Smooth muscle cell (in vitro differentiated cells): Measurements from ENCODE around the gene AKR1C1. TPM values are rescaled to one million over a fixed set of nuclear protein-coding genes. Genes with fewer than 3 reads are reported as not detected.
"Not testable (repeated sequence)": the region's sequence is repeated elsewhere in the genome, so short reads cannot be mapped to it uniquely, and the experiment has no call there.

ENCODE experiments used
- DNase-seq: peaks from one replicate; lab custom pipeline; 2025; ENCODE audit not compliant: unreplicated experiment; lab: John Stamatoyannopoulos, UW
- H2AFZ ChIP-seq: fragments of 200-600 bp; sonication (generic); 2 replicates; pipeline ENCODE4 v1.6.0; 2016; ENCODE audit warnings: antibody characterized with exemption, low read depth, mild to moderate bottlenecking
- H3F3A ChIP-seq: fragments of 200-600 bp; sonication (generic); 2 replicates; pipeline ENCODE4 v1.6.0; 2017; ENCODE audit warnings: antibody characterized with exemption, low read depth
- H3K27ac ChIP-seq: fragments of 200-600 bp; sonication (generic); 2 replicates; pipeline ENCODE4 v1.5.1; 2016; ENCODE audit warnings: low read depth, mild to moderate bottlenecking
- H3K27me3 ChIP-seq: fragments of 200-600 bp; sonication (generic); 2 replicates; pipeline ENCODE4 v1.6.1; 2016; ENCODE audit warnings: low read depth, mild to moderate bottlenecking
- H3K36me3 ChIP-seq: fragments of 200-600 bp; sonication (generic); 2 replicates; pipeline ENCODE4 v1.5.1; 2016; ENCODE audit warnings: low read depth
- H3K4me1 ChIP-seq: fragments of 200-600 bp; sonication (generic); 2 replicates; pipeline ENCODE4 v1.5.1; 2016; ENCODE audit warnings: low read depth
- H3K4me2 ChIP-seq: fragments of 200-600 bp; sonication (generic); 2 replicates; pipeline ENCODE4 v1.6.0; 2016; ENCODE audit warnings: mild to moderate bottlenecking
- H3K4me3 ChIP-seq: fragments of 200-600 bp; sonication (generic); 2 replicates; pipeline ENCODE4 v1.5.1; 2016; ENCODE audit warnings: mild to moderate bottlenecking
- H3K79me2 ChIP-seq: fragments of 200-600 bp; sonication (generic); 2 replicates; pipeline ENCODE4 v1.6.0; 2016; ENCODE audit warnings: low read depth, mild to moderate bottlenecking
- H3K9ac ChIP-seq: fragments of 200-600 bp; sonication (generic); 2 replicates; pipeline ENCODE4 v1.6.0; 2016; ENCODE audit warnings: low read depth
- H3K9me3 ChIP-seq: fragments of 200-600 bp; sonication (generic); replicated peaks from 2 replicates; pipeline ENCODE4 v1.5.1; 2016; ENCODE audit warnings: low read depth
- H4K20me1 ChIP-seq: fragments of 200-600 bp; sonication (generic); 2 replicates; pipeline ENCODE4 v1.6.0; 2016; ENCODE audit warnings: low read depth
- CTCF ChIP-seq: fragments of 200-600 bp; sonication (generic); IDR thresholded peaks from 2 replicates; pipeline ENCODE4 v1.5.1; 2017; ENCODE audit warnings: borderline replicate concordance, mild to moderate bottlenecking, antibody characterized with exemption; ENCODE audit not compliant: insufficient read depth, poor library complexity, severe bottlenecking
- WGBS: methylation state at CpG from one replicate; pipeline ENCODE4 v1.1.7; 2016; ENCODE audit warnings: low lambda C conversion rate; 5-methylcytosine and 5-hydroxymethylcytosine counted together
- polyA plus RNA-seq: library from polyadenylated mRNA; unstranded; fragments of >200 nt; fragmentation: Nextera tagmentation; extraction: Ambion mirVana; gene quantifications from 2 replicates; pipeline ENCODE4 v1.2.1, GENCODE V29; 2016
- total RNA-seq: library from RNA; depleted of rRNA; stranded (reverse); fragments of >200 nt; gene quantifications from 2 replicates; pipeline ENCODE4 v1.2.3, GENCODE V29; 2014

AKR1C1 gene
- total RNA-seq, result 16.3 and 25.3 TPM in 2 replicates
- polyA plus RNA-seq, result 18.0 and 20.5 TPM in 2 replicates

DNA sequence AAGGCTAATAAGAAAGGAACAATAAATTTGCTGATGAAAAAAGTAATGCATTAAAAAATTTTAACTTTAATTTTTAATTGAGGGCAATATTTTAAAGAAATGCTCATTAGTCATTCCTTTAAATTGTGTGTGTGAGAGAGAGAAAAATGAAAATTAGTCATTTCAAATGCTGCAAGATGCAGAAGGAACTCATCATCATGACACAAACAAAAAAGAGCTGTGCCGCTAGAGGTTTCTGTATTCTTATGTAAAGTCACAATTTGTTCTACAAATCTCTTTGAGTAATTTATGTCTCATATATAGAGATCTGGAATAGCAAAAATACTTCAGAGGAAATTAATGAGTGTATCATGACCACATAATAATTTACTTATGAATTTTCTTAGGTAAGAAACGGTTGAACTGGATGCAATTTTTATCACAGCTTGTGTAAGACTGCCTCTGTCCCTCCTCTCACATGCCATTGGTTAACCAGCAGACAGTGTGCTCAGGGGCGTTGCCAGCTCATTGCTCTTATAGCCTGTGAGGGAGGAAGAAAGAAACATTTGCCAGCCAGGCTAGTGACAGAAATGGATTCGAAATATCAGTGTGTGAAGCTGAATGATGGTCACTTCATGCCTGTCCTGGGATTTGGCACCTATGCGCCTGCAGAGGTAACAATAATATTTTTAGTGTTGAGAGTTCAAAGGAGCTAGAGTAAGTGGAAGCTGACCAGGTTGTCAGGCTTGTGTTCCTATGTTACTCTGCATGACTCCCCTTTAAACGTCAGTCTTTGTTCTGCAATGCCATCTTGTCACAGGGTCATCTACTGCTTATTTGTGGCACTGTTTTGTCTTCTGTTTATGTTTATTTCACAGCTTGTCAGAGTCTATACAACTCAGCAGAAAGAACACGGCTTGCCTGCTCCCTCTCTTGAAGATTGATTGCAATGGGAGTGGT lies at the start of gene AKR1C1:
Gene AKR1C1, plus strand, starts transcription at position 540 of the 939 bp plus-strand sequence. Its CDS starts 30 bp downstream, at position 570.
- not testable (repeated sequence) for H3K4me1 ChIP-seq, H3K79me2 ChIP-seq, H3F3A ChIP-seq, H3K9me3 ChIP-seq, H3K36me3 ChIP-seq, H3K9ac ChIP-seq, H3K27ac ChIP-seq, H4K20me1 ChIP-seq, DNase-seq, H3K27me3 ChIP-seq
- H3K4me3 ChIP-seq, result peak within 1 kb of the TSS; percentile 31
- 43% methylated on average over 6 of the region's 7 CpGs for WGBS
- peak within 1 kb of the TSS; percentile 73 for H3K4me2 ChIP-seq
- peak within 1 kb of the TSS; percentile 75 for H2AFZ ChIP-seq

- Histone ChIP-seq H4K20me1 (no peaks in the 10 kb centered on the region), H3K9me3 (no peaks in the 10 kb centered on the region), H3K4me3 (no peak overlapping the region), H2AFZ (no peak overlapping the region), H3K27me3 (no peaks in the 10 kb centered on the region), H3K79me2 (no peaks in the 10 kb centered on the region), H3K9ac (no peak overlapping the region), H3F3A (no peaks in the 10 kb centered on the region), H3K27ac (no peak overlapping the region), H3K4me2 (no peak overlapping the region), H3K36me3 (no peaks in the 10 kb centered on the region), H3K4me1 (no peaks in the 10 kb centered on the region)
- DNase-seq, result no peak
- 92% methylated on average over 6 of the region's 6 CpGs for WGBS
- TF ChIP-seq CTCF, result no peak
These were observed 48.9 kb upstream of the AKR1C1 start for GRCh38 chr10:4914213-4914850.

DNA sequence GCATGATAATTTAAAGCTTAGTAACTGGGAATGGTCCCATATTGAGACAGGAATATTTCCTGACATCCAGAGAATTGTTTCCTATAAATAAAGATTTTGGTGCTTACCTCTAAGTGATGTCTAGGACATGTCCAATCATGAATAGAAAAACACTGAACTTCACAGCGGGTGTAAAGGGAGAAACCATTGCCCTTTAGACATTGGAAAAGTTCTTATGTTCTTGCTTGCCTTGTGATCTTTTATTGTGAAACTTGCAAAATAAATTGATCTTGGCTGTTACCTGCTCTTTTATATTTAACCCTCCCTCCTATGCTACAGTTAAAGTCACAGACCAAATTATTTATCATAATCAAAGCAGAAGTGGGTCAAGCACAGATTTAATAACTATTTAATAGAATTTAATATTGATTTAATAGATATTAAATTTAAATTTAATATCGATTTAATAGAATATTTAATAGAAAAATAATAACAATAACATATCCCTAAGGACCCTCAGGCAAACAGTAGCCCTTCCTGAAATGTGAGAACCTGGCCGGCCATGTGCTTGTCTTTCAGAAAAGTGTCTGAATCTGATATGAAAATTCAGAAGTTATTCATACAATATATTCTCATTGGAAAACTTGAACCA lies 47.0 kb upstream of the AKR1C1 start:
- no peak for DNase-seq
- Histone ChIP-seq H3F3A (no peaks in the 10 kb centered on the region), H4K20me1 (no peaks in the 10 kb centered on the region), H3K27me3 (no peaks in the 10 kb centered on the region), H3K4me3 (no peak overlapping the region), H2AFZ (no peak overlapping the region), H3K9me3 (no peaks in the 10 kb centered on the region), H3K27ac (no peak overlapping the region), H3K79me2 (no peaks in the 10 kb centered on the region), H3K4me1 (no peaks in the 10 kb centered on the region), H3K36me3 (no peaks in the 10 kb centered on the region), H3K4me2 (no peak overlapping the region), H3K9ac (no peak overlapping the region)
- WGBS, result 96% methylated on average over 3 of the region's 3 CpGs
- TF ChIP-seq CTCF, result no peak

GRCh38 chr10:4918236-4918635 lies 45.0 kb upstream of the AKR1C1 start:
- H4K20me1 ChIP-seq, result no peaks in the 10 kb centered on the region
- no peak overlapping the region for H3K27ac ChIP-seq
- no peaks in the 10 kb centered on the region for H3K36me3 ChIP-seq
- no peaks in the 10 kb centered on the region for H3K4me1 ChIP-seq
- no peak overlapping the region for H2AFZ ChIP-seq
- no peaks in the 10 kb centered on the region for H3K27me3 ChIP-seq
- H3K9me3 ChIP-seq, result no peaks in the 10 kb centered on the region
- DNase-seq, result no peak
- H3K9ac ChIP-seq, result no peak overlapping the region
- no peak overlapping the region for H3K4me3 ChIP-seq
- WGBS, result 80% methylated on average over 1 of the region's 1 CpG
- no peak overlapping the region for H3K4me2 ChIP-seq
- H3K79me2 ChIP-seq, result no peaks in the 10 kb centered on the region
- no peak for TF ChIP-seq CTCF
- H3F3A ChIP-seq, result no peaks in the 10 kb centered on the region

DNA sequence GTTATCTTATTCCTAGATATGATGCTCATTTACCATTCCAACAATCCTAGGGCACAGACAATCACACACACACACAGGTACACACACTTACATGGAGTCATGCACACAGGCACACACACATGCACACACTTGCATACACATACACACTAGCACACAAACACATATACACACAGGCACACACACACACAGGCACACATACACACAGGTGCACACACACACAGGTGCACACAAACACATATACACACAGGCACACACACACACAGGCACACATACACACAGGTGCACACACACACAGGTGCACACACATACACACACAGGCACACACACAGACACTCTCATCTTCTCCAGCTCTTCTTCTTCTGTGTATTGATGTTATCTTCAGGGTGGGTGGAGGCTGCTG lies 38.7 kb upstream of the AKR1C1 start:
- not testable (repeated sequence) for H2AFZ ChIP-seq, H3K27ac ChIP-seq, H3K4me1 ChIP-seq

More for the DNA sequence above, 38.7 kb upstream of the AKR1C1 start:
- DNase-seq, H3F3A ChIP-seq, H3K4me3 ChIP-seq, H4K20me1 ChIP-seq, H3K9ac ChIP-seq, H3K79me2 ChIP-seq, H3K27me3 ChIP-seq, H3K36me3 ChIP-seq, H3K9me3 ChIP-seq, H3K4me2 ChIP-seq: not testable (repeated sequence)
